Prostate gland (tissue), 2 donors: ENCODE measurements around the gene ZSWIM6. TPM values are rescaled to one million over a fixed set of nuclear protein-coding genes. Genes with fewer than 3 reads are reported as not detected.

Experiments
- DNase-seq: peaks from one replicate; pipeline ENCODE4 v3.0.0-alpha.2; 2019; ENCODE audit warnings: low spot score
- H3K27ac ChIP-seq, 2 donors: fragments of 200-600 bp; sonication (generic); 2 replicates each; pipeline ENCODE4 v1.5.1; 2017 to 2019
- H3K27me3 ChIP-seq: fragments of 200-600 bp; sonication (generic); replicated peaks from 2 replicates; pipeline ENCODE4 v1.5.1; 2019; ENCODE audit not compliant: insufficient read depth
- H3K36me3 ChIP-seq, 2 donors: fragments of 200-600 bp; sonication (generic); 1 replicate in 1 of 2; 2 replicates in 1 of 2; pipeline versions ENCODE4 v1.5.1 to v1.8.1; 2017 to 2019
- H3K4me1 ChIP-seq: fragments of 200-600 bp; sonication (generic); replicated peaks from 2 replicates; pipeline ENCODE4 v1.5.1; 2019
- H3K4me3 ChIP-seq, 2 donors: fragments of 200-600 bp; sonication (generic); 2 replicates each; pipeline ENCODE4 v1.5.1; 2017 to 2019
- H3K9me3 ChIP-seq: fragments of 200-600 bp; sonication (generic); 2 replicates; pipeline ENCODE4 v1.5.1; 2017
- CTCF ChIP-seq, 4 experiments: fragments of 200-600 bp in 2 of 4; fragments of 450-650 bp in 2 of 4; sonication (generic) in 2 of 4; IDR thresholded peaks; 1 replicate in 3 of 4; 2 replicates in 1 of 4; pipeline ENCODE4 v1.5.1; 2016 to 2019; ENCODE audit warnings: antibody characterized with exemption in 4 of 4, mild to moderate bottlenecking in 2 of 4, moderate library complexity in 2 of 4
- POLR2A ChIP-seq: fragments of 450-650 bp; IDR thresholded peaks from one replicate; pipeline ENCODE4 v1.6.1; 2016; ENCODE audit warnings: antibody characterized with exemption, mild to moderate bottlenecking
- POLR2AphosphoS5 ChIP-seq: sonication (generic); formaldehyde crosslinking; IDR thresholded peaks from one replicate; pipeline ENCODE4 v1.6.1; 2017; ENCODE audit warnings: antibody characterized with exemption
- WGBS: methylation state at CpG from one replicate; pipeline ENCODE4 v1.1.5; 2018; 5-methylcytosine and 5-hydroxymethylcytosine counted together
- intact Hi-C: fragments of 100-400 bp; cut with DNase I; formaldehyde crosslinking; loops from one replicate; pipeline ENCODE4 v1.14.2; 2022
- total RNA-seq, 2 donors: library from RNA; depleted of rRNA; stranded (reverse); fragments of >200 nt; gene quantifications; one replicate each; pipeline ENCODE4 v1.1.0, GENCODE V29; 2016

The ZSWIM6 gene
- total RNA-seq, 2 donors from 2014 or later = 8.7 to 13.7 TPM

- WGBS = 86% methylated on average over 3 of the region's 3 CpGs
- no peak for TF ChIP-seq POLR2A
- no peak for TF ChIP-seq CTCF (IDR thresholded peaks at IDR 0.05)
- no peak for TF ChIP-seq POLR2AphosphoS5
- Histone ChIP-seq H3K27me3 (no peaks in the 10 kb centered on the region), H3K27ac (no peak overlapping the region), H3K4me3 (no peak overlapping the region), H3K36me3 (no peaks in the 10 kb centered on the region), H3K4me1 (no peaks in the 10 kb centered on the region), H3K9me3 (no peaks in the 10 kb centered on the region)
- intact Hi-C loops = no loop called here
- DNase-seq = no peak
Measured at GRCh38 chr5:61287474-61287873, 44.6 kb upstream of the ZSWIM6 start.

GRCh38 chr5:61289241-61289640, 42.8 kb upstream of the ZSWIM6 start:
- WGBS = 90% methylated on average over 2 of the region's 2 CpGs

GRCh38 chr5:61289669-61290306, 42.3 kb upstream of the ZSWIM6 start:
- WGBS = 79% methylated on average over 7 of the region's 7 CpGs
- DNase-seq = no peak
- H3K4me1 ChIP-seq = no peaks in the 10 kb centered on the region
- no peak overlapping the region for H3K4me3 ChIP-seq
- H3K9me3 ChIP-seq = no peaks in the 10 kb centered on the region
- no peaks in the 10 kb centered on the region for H3K36me3 ChIP-seq
- TF ChIP-seq POLR2AphosphoS5 (no peak), CTCF (IDR thresholded peaks at IDR 0.05) (no peak), POLR2A (no peak)
- H3K27ac ChIP-seq = no peak overlapping the region
- H3K27me3 ChIP-seq = no peaks in the 10 kb centered on the region
- intact Hi-C loops = no loop called here

More at GRCh38 chr5:61289241-61289640, 42.8 kb upstream of the ZSWIM6 start:
- no peak overlapping the region for H3K4me3 ChIP-seq
- H3K36me3 ChIP-seq = no peaks in the 10 kb centered on the region
- no peaks in the 10 kb centered on the region for H3K27me3 ChIP-seq
- intact Hi-C loops = no loop called here
- TF ChIP-seq CTCF (IDR thresholded peaks at IDR 0.05) (no peak), POLR2A (no peak)
- no peaks in the 10 kb centered on the region for H3K4me1 ChIP-seq
- no peaks in the 10 kb centered on the region for H3K9me3 ChIP-seq
- no peak overlapping the region for H3K27ac ChIP-seq
- no peak for DNase-seq

- H3K27ac ChIP-seq = peak overlapping the region; percentile 9 to 44
- no peaks in the 10 kb centered on the region for H3K4me1 ChIP-seq
- DNase-seq = peak; percentile 50
- H3K27me3 ChIP-seq = no peaks in the 10 kb centered on the region
- H3K36me3 ChIP-seq = no peaks in the 10 kb centered on the region
- TF ChIP-seq CTCF (IDR thresholded peaks at IDR 0.05) = no peak
- peak; percentile 72 for TF ChIP-seq POLR2AphosphoS5
- H3K9me3 ChIP-seq = no peaks in the 10 kb centered on the region
- H3K4me3 ChIP-seq = no peak overlapping the region
- WGBS = 20% methylated on average over 4 of the region's 4 CpGs
- intact Hi-C loops = no loop called here
Measured at GRCh38 chr5:61290791-61291210, 41.3 kb upstream of the ZSWIM6 start.

GRCh38 chr5:61292062-61292657, 39.9 kb upstream of the ZSWIM6 start:
- 81% methylated on average over 7 of the region's 7 CpGs for WGBS
- intact Hi-C loops = no loop called here

More at GRCh38 chr5:61292062-61292657, 39.9 kb upstream of the ZSWIM6 start:
- no peaks in the 10 kb centered on the region for H3K9me3 ChIP-seq
- TF ChIP-seq POLR2AphosphoS5 = no peak
- no peak for TF ChIP-seq CTCF (IDR thresholded peaks at IDR 0.05)
- TF ChIP-seq POLR2A = no peak
- no peaks in the 10 kb centered on the region for H3K4me1 ChIP-seq
- H3K36me3 ChIP-seq = no peaks in the 10 kb centered on the region
- no peak overlapping the region for H3K27ac ChIP-seq
- no peak overlapping the region for H3K4me3 ChIP-seq
- H3K27me3 ChIP-seq = no peaks in the 10 kb centered on the region
- DNase-seq = no peak
